Activated CD4-positive, alpha-beta T cell treated with anti-CD3 and anti-CD28 coated beads for 1 hour (primary cell): ENCODE results near the gene CENPS.
"Not testable (repeated sequence)": the region's sequence is repeated elsewhere in the genome, so short reads cannot be mapped to it uniquely, and the experiment has no call there.

Experiments used
- DNase-seq: peaks from one replicate; pipeline ENCODE4 v3.0.0-alpha.2; 2020

CENPS gene

GRCh38 chr1:10421637-10422036 is 8.6 kb upstream of the CENPS start:
- DNase-seq = no peak

DNA sequence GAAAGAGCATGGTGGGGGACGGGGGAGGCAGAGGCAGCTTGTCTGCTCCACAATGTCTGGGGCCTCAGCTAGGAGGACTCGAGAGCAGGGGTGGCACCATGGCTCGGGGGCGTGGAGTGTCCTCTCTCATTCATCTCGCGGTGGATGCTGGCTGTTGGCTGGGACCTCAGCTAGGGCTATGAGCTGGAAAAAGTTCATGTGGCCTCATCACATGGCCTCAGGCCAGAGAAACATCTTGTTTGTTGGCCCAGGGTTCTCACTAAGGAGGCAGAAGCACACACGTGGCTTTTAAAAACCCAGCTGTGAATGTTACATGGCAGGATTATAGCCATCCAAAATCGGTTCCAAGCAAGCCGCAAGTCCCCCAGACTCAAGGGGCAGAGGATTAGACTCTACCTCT is 6.2 kb upstream of the CENPS start:
- DNase-seq = no peak

DNA sequence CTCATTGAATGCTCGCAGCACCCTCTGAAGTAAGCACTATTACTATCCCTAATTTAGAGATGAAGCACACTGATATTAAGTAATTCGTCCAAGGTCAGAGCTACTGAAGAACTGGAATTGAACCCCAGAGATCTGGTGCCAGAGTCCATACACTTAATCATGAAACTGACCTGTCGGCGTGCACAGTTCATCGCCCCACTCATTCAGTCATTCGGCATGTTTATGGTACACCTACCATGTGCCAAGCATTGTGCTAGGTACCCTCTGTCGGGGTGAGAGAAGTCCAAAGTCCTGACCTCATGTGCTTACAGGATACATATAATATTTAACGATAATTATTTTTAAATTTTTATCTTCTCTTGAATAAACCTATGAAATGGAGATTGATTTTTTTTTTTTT is 5.6 kb upstream of the CENPS start:
- no peak for DNase-seq

GRCh38 chr1:10425826-10426534 is 4.3 kb upstream of the CENPS start:
- DNase-seq = not testable (repeated sequence)

DNA sequence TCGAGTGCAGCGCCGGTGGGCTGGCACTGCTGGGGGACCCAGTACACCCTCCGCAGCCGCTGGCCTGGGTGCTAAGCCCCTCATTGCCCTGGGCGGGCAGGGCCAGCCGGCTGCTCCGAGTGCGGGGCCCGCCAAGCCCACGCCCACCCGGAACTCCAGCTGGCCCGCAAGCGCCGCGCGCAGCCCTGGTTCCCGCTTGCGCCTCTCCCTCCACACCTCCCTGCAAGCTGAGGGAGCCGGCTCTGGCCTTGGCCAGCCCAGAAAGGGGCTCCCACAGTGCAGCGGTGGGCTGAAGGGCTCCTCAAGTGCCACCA is 3.7 kb upstream of the CENPS start:
- DNase-seq = not testable (repeated sequence)

GRCh38 chr1:10428984-10429383 is 1.2 kb upstream of the CENPS start:
- DNase-seq = no peak

- no peak for DNase-seq
These were observed 391 bp upstream of the CENPS start for GRCh38 chr1:10429868-10430215.

DNA sequence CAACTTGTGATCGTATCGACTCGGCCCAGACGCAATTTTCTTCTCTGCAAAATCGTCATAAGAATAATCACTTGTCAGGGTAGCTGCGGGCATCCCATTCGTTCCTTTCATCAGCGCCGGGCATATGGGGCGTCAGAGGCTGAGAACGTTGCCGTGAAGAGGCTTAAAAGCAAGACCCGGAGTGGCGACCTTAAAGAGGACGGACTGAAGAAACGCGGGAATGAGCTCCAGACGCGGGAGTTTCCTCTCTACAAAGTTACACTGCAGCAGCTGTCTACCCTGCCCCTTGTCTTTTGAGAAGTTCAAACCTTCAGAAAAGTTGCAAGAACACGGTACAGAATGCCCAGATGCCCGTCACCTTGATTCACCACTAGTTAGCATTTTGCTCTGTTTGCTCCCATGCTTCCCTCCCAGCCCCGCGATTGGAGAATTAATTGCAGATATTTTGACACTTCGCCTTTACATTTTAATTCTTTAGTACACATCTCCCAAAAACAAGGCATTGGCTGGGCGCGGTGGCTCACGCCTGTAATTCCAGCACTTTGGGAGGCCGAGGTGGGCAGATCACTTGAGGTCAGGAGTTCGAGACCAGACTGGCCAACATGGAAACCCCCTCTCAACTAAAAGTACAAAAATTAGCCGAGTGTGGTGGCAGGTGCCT is 967 bp downstream of the CENPS start:
- DNase-seq = no peak

DNA sequence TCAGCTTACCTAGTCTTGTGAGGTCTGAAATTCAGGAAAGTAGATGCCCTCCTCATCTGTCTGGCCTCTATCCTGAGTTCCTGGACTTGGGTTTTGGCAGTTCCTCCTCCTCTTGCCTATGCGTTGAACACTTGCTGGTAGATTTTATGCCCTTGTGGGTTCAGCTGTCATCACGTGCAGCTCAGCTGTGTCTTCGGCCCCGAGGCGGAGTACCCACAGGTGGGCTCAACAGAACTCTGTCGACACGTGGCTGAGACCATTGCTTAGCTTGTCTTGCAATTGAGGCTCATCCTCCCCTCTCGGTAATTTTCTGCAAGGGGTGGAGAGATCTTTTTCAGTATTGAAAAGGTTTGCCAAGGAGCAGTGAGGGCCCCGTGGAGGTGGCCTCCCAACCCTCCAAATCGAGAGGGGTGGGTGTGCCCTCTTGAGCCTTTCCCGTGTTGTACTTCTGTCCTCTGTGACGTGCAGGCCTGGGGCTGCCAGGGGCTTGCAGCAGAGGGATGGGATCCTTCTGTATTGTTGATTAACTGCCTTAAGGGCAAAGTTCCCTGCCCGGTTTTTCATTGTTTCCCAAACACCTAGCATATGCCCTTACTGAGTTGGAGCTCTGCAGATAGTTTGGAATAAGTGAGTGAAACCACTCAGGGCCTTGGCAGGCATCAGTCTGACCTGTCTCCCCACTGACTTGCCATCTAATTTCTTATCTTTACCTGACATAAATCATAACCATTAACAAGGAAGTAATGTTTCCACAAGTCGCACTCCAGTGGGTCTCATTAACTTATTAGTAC is 2.9 kb downstream of the CENPS start:
- no peak for DNase-seq

DNA sequence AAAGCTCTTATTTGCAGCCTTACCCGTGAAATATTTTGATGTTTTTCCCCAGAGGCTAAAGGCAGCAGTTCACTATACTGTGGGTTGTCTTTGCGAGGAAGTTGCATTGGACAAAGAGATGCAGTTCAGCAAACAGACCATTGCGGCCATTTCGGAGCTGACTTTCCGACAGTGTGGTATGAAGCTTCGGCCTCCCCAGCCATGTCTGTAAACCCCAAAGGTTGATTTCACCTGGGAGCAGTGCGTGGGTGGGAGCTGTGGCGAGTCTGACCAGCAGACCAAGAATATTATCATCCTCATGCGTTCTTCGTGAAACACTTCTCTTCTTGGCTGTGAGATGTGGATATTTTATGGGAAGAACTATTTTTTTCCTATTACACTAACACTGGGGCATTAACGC is 3.6 kb downstream of the CENPS start:
- no peak for DNase-seq

GRCh38 chr1:10434590-10434989 is 4.4 kb downstream of the CENPS start:
- no peak for DNase-seq

DNA sequence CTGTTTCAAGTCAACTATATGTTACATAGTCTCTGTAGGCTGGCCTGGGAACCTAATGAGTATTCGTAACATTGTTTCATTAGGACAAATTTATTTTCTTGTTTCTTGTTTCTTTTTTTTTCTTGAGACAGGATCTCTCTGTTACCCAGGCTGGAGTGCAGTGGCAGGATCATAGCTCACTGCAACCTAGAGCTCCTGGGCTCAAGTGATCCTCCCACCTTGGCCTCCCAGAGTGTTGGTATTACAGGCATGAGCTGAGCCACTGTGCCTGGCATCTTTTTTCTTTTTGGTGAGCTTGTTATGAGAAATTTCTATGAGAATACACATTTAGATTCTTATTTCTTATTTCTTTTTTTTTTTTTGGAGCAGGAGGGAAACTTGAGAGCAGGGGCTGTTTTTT is 6.8 kb downstream of the CENPS start:
- no peak for DNase-seq

DNA sequence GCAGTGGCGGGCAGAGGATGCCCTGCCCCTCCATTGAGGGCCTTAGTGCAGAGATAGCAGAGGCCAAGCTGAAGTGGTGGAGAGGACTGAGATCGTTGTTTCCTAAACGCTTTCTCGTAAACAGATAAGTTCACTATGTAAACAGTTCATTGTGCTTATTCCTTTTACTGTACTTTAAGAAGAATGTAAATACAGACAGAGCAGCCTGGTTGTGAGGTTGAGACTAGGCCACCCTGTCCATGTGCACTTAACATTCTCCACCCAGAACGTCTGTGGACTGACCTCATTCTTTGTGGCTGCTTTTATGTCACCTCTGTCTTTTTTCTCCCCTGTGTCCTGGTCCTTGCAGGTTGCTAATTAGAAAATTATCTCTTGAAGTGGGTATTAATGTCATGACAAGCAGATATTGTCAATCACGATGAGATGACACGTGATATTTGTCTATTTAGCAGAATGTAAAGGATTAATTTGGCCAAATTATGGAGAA is 8.5 kb downstream of the CENPS start:
- DNase-seq = no peak

DNA sequence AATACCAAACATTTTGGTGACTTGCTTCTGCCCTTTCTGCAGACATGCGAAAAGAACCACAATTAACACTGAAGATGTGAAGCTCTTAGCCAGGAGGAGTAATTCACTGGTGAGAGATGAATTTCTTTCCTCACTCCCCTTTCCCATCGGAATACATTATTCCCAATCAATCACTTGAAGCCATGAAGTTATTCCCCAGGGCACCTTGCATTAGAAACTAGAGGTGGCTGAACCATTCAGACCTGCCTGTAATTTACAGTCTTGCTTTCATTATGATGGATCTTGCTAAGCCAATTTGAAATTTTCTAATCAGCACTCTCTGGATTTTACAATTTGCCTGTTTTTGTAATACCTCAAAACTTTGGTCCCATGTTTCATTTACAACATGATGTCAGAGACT is 10.1 kb downstream of the CENPS start:
- no peak for DNase-seq

DNA sequence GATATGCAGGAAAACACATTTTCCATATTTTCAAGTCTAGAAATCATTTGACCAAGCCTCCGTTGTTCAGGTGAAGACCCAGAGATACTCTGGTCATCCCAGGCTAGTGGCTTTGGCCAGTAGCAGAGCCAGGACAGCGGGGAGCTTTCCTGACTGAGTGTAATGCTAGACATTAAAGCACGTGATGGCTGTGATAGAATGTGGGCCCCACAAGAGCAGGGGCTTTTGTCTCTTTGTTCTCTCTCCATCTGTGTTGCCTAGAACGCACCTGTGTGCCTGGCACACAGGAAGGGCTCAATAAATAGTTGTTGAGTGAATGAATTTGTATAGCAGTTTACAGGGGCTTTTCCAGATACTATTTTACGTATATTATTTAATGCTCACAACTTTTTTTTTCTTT is 10.6 kb downstream of the CENPS start:
- DNase-seq = no peak

- no peak for DNase-seq
These were observed 14.0 kb downstream of the CENPS start for GRCh38 chr1:10444248-10444647.

- DNase-seq = no peak
These were observed 14.7 kb downstream of the CENPS start for GRCh38 chr1:10444795-10445397.

DNA sequence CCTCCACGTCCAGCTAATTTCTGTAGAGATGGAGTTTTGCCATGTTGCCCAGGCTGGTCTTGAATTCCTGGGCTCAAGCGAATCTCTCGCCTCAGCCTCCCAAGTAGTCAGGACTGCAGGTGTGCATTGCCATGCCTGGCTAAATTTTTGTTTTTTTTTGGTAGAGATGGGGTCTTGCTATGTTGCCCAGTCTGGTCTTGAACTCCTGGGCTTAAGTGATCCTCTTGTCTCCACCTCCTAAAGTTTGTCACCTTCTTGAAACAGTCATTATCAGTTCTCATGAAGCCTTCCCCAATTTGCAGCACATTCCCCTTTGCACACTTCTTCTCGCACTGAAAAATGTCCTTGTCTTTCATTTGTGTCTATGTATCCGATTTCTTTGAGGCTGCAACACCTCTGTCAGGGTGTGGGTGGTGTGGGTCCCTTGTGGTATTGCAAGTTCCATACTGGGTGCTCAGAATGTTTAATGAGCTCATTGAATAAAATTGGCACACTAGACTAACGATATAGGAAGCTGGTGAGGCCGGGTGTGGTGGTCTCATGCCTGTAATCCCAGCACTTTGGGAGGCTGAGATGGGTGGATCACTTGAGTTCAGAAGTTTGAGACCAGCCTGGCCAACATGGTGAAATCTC is 16.7 kb downstream of the CENPS start:
- DNase-seq = no peak

DNA sequence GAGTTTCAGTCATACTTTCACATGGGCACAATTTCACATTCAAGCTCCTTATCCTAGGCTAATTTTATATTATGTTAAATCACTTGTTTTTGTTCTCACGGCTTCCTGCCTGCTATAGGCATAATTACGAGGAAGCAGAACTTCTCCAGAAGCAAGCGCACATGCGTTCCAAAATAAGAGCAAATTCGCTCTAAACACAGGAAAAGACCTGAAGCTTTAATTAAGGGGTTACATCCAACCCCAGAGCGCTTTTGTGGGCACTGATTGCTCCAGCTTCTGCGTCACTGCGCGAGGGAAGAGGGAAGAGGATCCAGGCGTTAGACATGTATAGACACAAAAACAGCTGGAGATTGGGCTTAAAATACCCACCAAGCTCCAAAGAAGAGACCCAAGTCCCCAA is 19.5 kb downstream of the CENPS start, which contains the start of gene CORT:
Gene CORT (plus strand): TSS at position 281 of the 400 bp plus-strand sequence. CDS start 193 bp downstream, outside the sequence.
- DNase-seq = no peak

GRCh38 chr1:10450156-10450814 is 20.1 kb downstream of the CENPS start:
- DNase-seq = no peak

GRCh38 chr1:10450836-10451235 is 20.6 kb downstream of the CENPS start:
- DNase-seq = no peak

- no peak for DNase-seq
These were observed 21.1 kb downstream of the CENPS start for GRCh38 chr1:10451287-10451686.

DNA sequence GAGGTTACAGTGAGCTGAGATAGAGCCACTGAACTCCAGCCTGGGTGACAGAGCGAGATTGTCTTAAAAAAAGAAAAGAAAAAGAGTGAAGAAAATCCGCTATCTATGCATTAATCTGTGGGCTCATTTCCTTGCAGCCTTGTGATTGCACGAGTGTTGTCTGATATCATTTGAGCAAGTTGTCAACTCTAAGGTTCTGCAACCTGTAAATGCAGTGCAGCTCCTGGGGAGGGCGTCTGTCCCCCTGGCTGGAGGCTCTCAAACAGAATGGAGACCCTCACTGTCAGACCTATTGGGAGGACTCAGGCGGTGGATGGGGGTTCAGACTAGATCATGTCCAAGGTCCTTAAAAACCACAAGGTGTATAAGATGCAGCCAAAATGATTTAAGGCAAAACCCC is 25.8 kb downstream of the CENPS start:
- no peak for DNase-seq
